ENCODE results near the gene CREBBP. TPM values are rescaled to one million over a fixed set of nuclear protein-coding genes. Genes with fewer than 3 reads are reported as not detected.

The CREBBP gene
- total RNA-seq, 2 donors from 2014 or later: 82.2 to 143 TPM

DNA sequence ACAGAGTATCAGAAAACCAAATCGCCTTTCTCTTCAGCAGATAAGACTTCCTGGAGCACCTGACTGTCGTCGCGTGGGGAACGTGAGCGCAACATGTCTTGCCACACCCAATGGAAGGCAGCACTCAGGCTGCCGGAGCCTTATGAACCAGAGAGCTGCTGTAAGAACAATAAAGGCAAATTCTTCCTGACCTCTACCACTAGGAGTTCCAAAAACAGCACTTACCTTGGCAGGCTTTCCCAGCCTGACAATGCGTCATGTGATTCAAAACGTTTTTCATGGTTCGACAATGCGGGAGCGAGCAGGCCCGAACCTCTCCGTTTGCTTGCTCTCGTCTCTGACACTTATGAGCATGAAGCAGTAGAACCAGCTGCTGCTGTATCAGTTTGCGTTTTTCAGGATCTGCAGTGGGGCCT, 87.3 kb downstream of the CREBBP start:
- TF ChIP-seq POLR2AphosphoS5 (IDR thresholded peaks at IDR 0.05) (peak; percentile 79), POLR2A (IDR thresholded peaks at IDR 0.05) (peak; percentile 7)
- TF ChIP-seq, protein P1, sequence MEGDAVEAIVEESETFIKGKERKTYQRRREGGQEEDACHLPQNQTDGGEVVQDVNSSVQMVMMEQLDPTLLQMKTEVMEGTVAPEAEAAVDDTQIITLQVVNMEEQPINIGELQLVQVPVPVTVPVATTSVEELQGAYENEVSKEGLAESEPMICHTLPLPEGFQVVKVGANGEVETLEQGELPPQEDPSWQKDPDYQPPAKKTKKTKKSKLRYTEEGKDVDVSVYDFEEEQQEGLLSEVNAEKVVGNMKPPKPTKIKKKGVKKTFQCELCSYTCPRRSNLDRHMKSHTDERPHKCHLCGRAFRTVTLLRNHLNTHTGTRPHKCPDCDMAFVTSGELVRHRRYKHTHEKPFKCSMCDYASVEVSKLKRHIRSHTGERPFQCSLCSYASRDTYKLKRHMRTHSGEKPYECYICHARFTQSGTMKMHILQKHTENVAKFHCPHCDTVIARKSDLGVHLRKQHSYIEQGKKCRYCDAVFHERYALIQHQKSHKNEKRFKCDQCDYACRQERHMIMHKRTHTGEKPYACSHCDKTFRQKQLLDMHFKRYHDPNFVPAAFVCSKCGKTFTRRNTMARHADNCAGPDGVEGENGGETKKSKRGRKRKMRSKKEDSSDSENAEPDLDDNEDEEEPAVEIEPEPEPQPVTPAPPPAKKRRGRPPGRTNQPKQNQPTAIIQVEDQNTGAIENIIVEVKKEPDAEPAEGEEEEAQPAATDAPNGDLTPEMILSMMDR (IDR thresholded peaks at IDR 0.05): peak in 2 of 4 experiments; percentile 29 to 46
- peaks cover 0 to 6% of the 10 kb centered on the region in 2 donors for H3K36me3 ChIP-seq
- peak; percentile 61 for DNase-seq (ENCODE audit: low spot score)
- no peaks in the 10 kb centered on the region for H3K9me3 ChIP-seq
- peaks cover 11% of the 10 kb centered on the region for H3K4me1 ChIP-seq (replicated peaks)
- H3K27ac ChIP-seq: peak overlapping the region; percentile 2 to 10
- no peak overlapping the region for H3K4me3 ChIP-seq
- no peaks in the 10 kb centered on the region for H3K27me3 ChIP-seq (replicated peaks; ENCODE audit: insufficient read depth)
- WGBS: 19% methylated on average over 16 of the region's 16 CpGs
- intact Hi-C loops (cut with DNase I): no loop called here

DNA sequence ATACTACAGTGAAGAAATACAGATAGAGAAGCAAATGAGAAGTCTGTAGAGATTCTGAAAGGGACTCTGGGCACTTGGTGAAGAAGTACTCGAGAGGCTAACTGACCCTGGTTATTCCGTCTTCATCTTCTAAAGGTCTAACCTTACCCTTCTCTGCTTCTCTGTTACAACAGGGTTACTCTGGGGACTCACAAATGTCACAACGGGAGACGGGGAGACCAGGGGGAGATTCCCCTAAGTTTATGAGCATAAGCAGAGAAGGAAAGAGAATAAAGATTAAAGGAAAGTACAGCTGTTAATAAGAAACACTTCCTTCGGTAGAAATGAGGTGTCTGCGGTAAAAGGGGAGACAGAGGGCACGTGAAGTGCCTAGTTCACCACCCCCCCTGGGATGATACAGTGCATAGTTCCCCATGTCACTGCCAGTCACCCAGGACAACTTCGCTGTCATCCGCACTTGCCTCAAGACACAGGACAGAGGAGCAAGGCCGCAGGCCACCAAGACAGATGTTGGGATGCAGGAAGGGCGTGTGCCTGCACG, 88.0 kb downstream of the CREBBP start:
- no peak for TF ChIP-seq POLR2A (IDR thresholded peaks at IDR 0.05)
- TF ChIP-seq POLR2AphosphoS5 (IDR thresholded peaks at IDR 0.05): no peak
- TF ChIP-seq, protein P1 (IDR thresholded peaks at IDR 0.05): no peak
- Histone ChIP-seq H3K27ac (peak overlapping the region; percentile 2 to 10), H3K4me3 (no peak overlapping the region), H3K27me3 (replicated peaks; ENCODE audit: insufficient read depth) (no peaks in the 10 kb centered on the region), H3K9me3 (no peaks in the 10 kb centered on the region), H3K36me3 (peaks cover 0 to 6% of the 10 kb centered on the region in 2 donors), H3K4me1 (replicated peaks) (peaks cover 7% of the 10 kb centered on the region)
- 71% methylated on average over 12 of the region's 12 CpGs for WGBS
- DNase-seq (ENCODE audit: low spot score): no peak
- intact Hi-C loops (cut with DNase I): no loop called here

DNA sequence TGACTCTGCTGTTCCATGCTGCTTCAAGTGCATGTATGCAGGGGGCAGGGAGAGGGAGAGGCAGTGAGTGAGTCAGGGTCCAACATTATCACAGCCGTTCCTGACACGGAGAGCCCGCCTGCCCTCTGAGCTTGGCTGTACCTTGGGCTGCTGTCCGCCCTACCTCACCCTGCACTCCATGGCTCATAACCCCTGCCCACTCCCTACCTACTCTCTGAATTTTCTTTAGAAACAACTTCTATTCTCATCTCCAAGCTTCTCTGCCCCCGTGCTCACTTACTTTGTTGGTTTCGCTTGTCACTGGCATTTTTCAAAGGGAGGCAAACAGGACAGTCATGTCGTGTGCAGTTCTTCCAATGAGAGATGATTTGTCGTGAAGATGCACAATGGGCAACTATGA, 88.8 kb downstream of the CREBBP start:
- Histone ChIP-seq H3K4me1 (replicated peaks) (peaks cover 7% of the 10 kb centered on the region), H3K9me3 (no peaks in the 10 kb centered on the region), H3K27me3 (replicated peaks; ENCODE audit: insufficient read depth) (no peaks in the 10 kb centered on the region), H3K36me3 (peaks cover 0 to 6% of the 10 kb centered on the region in 2 donors), H3K27ac (no peak overlapping the region), H3K4me3 (no peak overlapping the region)
- TF ChIP-seq POLR2AphosphoS5 (IDR thresholded peaks at IDR 0.05) (no peak), POLR2A (IDR thresholded peaks at IDR 0.05) (no peak)
- TF ChIP-seq, protein P1 (IDR thresholded peaks at IDR 0.05): no peak
- no peak for DNase-seq (ENCODE audit: low spot score)
- intact Hi-C loops (cut with DNase I): no loop called here
- WGBS: 91% methylated on average over 8 of the region's 8 CpGs

DNA sequence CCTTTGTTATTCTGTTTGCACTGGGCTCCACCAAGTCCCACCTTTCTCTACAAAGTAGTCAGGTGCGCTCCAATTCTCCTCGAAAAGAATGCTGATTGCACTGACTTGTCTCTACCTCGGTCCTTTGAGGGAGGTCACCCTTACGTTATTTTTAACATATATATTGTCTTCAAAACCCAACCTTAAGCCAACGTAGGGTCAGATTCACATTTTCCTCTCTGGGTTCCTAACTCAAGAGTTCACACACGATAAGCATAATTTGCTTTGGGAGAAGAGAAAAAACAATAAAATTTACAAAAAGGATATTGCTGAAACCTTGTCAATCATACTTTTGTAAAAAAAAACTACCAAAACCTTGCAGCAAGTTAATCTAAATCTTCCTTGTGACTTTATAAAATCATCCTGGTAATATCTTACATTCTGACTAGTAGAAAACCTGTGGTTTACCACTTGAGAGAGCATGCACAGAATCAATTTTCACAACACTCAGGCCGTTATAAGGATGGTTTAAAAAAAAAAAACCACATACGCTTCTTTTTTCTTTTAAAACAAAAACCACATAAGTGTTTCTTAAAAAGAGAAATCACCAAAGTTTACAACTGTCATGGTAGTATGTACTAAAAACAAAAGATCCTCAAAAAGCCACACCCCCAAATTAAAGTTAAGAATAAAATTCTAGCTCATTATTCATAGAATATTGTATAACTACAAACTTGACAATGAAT, 91.0 kb downstream of the CREBBP start:
- intact Hi-C loops (cut with DNase I): no loop called here
- TF ChIP-seq POLR2A (IDR thresholded peaks at IDR 0.05) (no peak), POLR2AphosphoS5 (IDR thresholded peaks at IDR 0.05) (no peak)
- TF ChIP-seq, protein P1 (IDR thresholded peaks at IDR 0.05): no peak
- Histone ChIP-seq H3K36me3 (peaks cover 0 to 6% of the 10 kb centered on the region in 2 donors), H3K9me3 (no peaks in the 10 kb centered on the region), H3K27me3 (replicated peaks; ENCODE audit: insufficient read depth) (no peaks in the 10 kb centered on the region), H3K4me1 (replicated peaks) (peaks cover 2% of the 10 kb centered on the region), H3K27ac (no peak overlapping the region), H3K4me3 (no peak overlapping the region)
- no peak for DNase-seq (ENCODE audit: low spot score)
- WGBS: 66% methylated on average over 8 of the region's 8 CpGs

Data from prostate gland (tissue), 2 donors.